Spleen (tissue), 11 donors: ENCODE measurements around the gene SRGAP3. TPM values are rescaled to one million over a fixed set of nuclear protein-coding genes. Genes with fewer than 3 reads are reported as not detected.

ENCODE experiments used
- DNase-seq: peaks from one replicate; pipeline ENCODE4 v3.0.0-alpha.2; 2020
- H3K27ac ChIP-seq, 8 donors: fragments of 200-600 bp; sonication (generic) in 7 of 8; 1 replicate in 4 of 8; 2 replicates in 4 of 8; pipeline versions ENCODE4 v1.5.0 to v1.8.0; 2016 to 2021; ENCODE audit warnings: inconsistent platforms in 4 of 8, mild to moderate bottlenecking in 4 of 8, moderate library complexity in 1 of 8
- H3K27me3 ChIP-seq, 7 donors: fragments of 200-600 bp; sonication (generic) in 6 of 7; replicated peaks in 1 of 7; 1 replicate in 4 of 7; 2 replicates in 3 of 7; pipeline versions ENCODE4 v1.5.0 to v1.8.0; 2016 to 2021; ENCODE audit warnings: inconsistent platforms in 3 of 7, mild to moderate bottlenecking in 1 of 7
- H3K36me3 ChIP-seq, 6 donors: fragments of 200-600 bp; sonication (generic) in 5 of 6; 1 replicate in 4 of 6; 2 replicates in 2 of 6; pipeline versions ENCODE4 v1.5.0 to v1.8.0; 2016 to 2021; ENCODE audit warnings: inconsistent platforms in 2 of 6
- H3K4me1 ChIP-seq, 6 donors: fragments of 200-600 bp; sonication (generic) in 5 of 6; 1 replicate in 3 of 6; 2 replicates in 3 of 6; pipeline versions ENCODE4 v1.5.0 to v1.8.0; 2016 to 2021; ENCODE audit warnings: inconsistent platforms in 3 of 6
- H3K4me3 ChIP-seq, 8 donors: fragments of 200-600 bp; sonication (generic) in 7 of 8; 1 replicate in 4 of 8; 2 replicates in 4 of 8; pipeline versions ENCODE4 v1.5.0 to v1.8.0; 2016 to 2021; ENCODE audit warnings: inconsistent platforms in 4 of 8, mild to moderate bottlenecking in 4 of 8, moderate library complexity in 2 of 8
- H3K9me3 ChIP-seq, 8 donors: fragments of 200-600 bp; sonication (generic) in 7 of 8; 1 replicate in 4 of 8; 2 replicates in 4 of 8; pipeline versions ENCODE4 v1.5.0 to v1.8.0; 2016 to 2021; ENCODE audit warnings: inconsistent platforms in 4 of 8
- POLR2A ChIP-seq, 3 donors: fragments of 450-650 bp; IDR thresholded peaks; one replicate each; pipeline ENCODE4 v1.5.1; 2017; ENCODE audit warnings: antibody characterized with exemption in 3 of 3, mild to moderate bottlenecking in 1 of 3
- POLR2AphosphoS5 ChIP-seq, 3 donors: sonication (generic); formaldehyde crosslinking; IDR thresholded peaks; one replicate each; pipeline ENCODE4 v1.5.1; 2017; ENCODE audit warnings: antibody characterized with exemption in 3 of 3
- whole genome bisulfite sequencing, 5 donors: extraction: QIAGEN DNeasy Blood & Tissue Kit in 3 of 5; methylation state at CpG; one replicate each; pipeline versions ENCODE4 v1.1.5 to v1.1.7; 2013 to 2018; 5-methylcytosine and 5-hydroxymethylcytosine counted together
- intact Hi-C: fragments of 100-400 bp; cut with DNase I; formaldehyde crosslinking; loops from one replicate; pipeline ENCODE4 v1.15.0; 2023; ENCODE audit warnings: low total_unique reads
- polyA plus RNA-seq, 3 donors: library from polyadenylated mRNA; stranded (reverse); fragments of 200-250 nt; gene quantifications; one replicate each; pipeline ENCODE4 v1.2.1, GENCODE V29; 2013
- total RNA-seq, 7 donors: library from RNA; depleted of rRNA in 3 of 7; stranded (reverse); fragments of >200 nt in 3 of 7; fragmentation: NEBNext Ultra II Directional in 4 of 7; extraction: Animal tissue kit (Norgen Biotek cat#: 25700) in 4 of 7; gene quantifications; one replicate each; pipeline versions ENCODE4 v1.1.0 to v1.2.1, GENCODE V29; 2016 to 2021
- TF ChIP-seq, protein P1 (sequence below), 11 experiments: fragments of 200-600 bp in 7 of 11; fragments of 450-650 bp in 4 of 11; sonication (generic) in 4 of 11; IDR thresholded peaks in 8 of 11; conservative IDR thresholded peaks in 3 of 11; 1 replicate in 7 of 11; 2 replicates in 4 of 11; pipeline versions ENCODE4 v1.4.0 to v1.8.0; 2016 to 2021; ENCODE audit warnings: antibody characterized with exemption in 11 of 11, inconsistent platforms in 4 of 11, mild to moderate bottlenecking in 1 of 11
- donor health status: healthy with polysubstance abuse.
- donor health status: DM: no; HTN: no; CAD: no; lungs with moderate emphysema.
- donor health status: DM: no; HTN: no; CAD: no.
- donor health status: Bipolar disorder and iron deficiency.
- donor health status: healthy.
- donor health status: DM: no; HTN: no; CAD: no.
- donor health status: DM: yes; HTN: yes; CAD: no.

SRGAP3 gene
- total and polyA plus RNA-seq, 10 donors = 0.54 to 10.3 (median 6.4) TPM

DNA sequence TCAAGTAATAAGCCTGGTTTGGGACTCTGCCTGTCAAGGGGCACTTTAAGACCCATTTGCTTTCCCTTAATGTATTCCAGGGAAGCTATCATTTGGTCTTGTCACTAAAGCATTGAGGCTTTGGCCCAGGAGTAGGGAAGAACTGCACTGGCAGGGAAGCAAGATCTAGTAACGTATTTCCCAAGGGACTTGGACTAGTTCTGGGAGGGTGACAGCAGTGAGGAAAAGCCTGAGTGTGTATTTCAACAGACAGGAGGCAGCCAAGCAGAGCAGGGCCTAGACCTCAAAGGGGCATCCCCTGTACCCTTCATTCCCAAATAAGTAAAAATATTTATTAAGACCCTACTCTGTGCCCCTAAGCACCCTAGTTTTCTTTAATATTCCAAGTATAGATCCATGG is 92.8 kb downstream of the SRGAP3 start:
- WGBS, 5 donors = 61 to 91% (median 73%) methylated on average over 1 of the region's 1 CpG
- TF ChIP-seq POLR2A (IDR thresholded peaks at IDR 0.05) = no peak
- TF ChIP-seq POLR2AphosphoS5 (IDR thresholded peaks at IDR 0.05) = no peak
- H3K36me3 ChIP-seq = no peaks in the 10 kb centered on the region
- intact Hi-C loops = no loop called here
- H3K4me1 ChIP-seq = no peaks in the 10 kb centered on the region
- no peaks in the 10 kb centered on the region for H3K27me3 ChIP-seq
- H3K9me3 ChIP-seq = peaks cover 0 to 12% (median 7%) of the 10 kb centered on the region in 8 donors
- no peak overlapping the region for H3K27ac ChIP-seq
- no peak for DNase-seq
- H3K4me3 ChIP-seq = no peak overlapping the region

DNA sequence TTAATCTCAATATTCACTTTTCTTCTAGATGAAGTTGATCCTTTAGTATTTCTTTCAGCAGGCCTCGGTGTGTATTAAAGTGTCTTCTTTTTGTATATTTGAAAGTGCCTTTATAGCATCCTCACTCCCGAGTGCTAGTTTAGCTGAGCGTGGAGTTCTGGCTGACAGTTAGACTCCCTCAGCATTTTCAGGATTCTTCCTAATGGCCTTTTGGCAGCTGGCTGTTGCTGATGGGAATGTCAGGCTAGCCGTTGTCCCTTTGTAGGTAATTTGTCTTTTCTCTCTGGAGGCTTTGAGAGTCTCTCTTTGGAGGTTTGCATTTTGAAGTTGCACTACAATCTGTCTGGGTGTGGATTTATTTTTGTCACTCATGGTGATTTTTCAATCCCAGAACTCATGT is 94.4 kb downstream of the SRGAP3 start:
- no peaks in the 10 kb centered on the region for H3K4me1 ChIP-seq
- no peak for DNase-seq
- no peaks in the 10 kb centered on the region for H3K36me3 ChIP-seq
- no peaks in the 10 kb centered on the region for H3K27me3 ChIP-seq
- TF ChIP-seq POLR2A (IDR thresholded peaks at IDR 0.05) (no peak), POLR2AphosphoS5 (IDR thresholded peaks at IDR 0.05) (no peak)
- TF ChIP-seq, protein P1, sequence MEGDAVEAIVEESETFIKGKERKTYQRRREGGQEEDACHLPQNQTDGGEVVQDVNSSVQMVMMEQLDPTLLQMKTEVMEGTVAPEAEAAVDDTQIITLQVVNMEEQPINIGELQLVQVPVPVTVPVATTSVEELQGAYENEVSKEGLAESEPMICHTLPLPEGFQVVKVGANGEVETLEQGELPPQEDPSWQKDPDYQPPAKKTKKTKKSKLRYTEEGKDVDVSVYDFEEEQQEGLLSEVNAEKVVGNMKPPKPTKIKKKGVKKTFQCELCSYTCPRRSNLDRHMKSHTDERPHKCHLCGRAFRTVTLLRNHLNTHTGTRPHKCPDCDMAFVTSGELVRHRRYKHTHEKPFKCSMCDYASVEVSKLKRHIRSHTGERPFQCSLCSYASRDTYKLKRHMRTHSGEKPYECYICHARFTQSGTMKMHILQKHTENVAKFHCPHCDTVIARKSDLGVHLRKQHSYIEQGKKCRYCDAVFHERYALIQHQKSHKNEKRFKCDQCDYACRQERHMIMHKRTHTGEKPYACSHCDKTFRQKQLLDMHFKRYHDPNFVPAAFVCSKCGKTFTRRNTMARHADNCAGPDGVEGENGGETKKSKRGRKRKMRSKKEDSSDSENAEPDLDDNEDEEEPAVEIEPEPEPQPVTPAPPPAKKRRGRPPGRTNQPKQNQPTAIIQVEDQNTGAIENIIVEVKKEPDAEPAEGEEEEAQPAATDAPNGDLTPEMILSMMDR (IDR thresholded peaks at IDR 0.05 in 8 of 11, conservative IDR thresholded peaks at IDR 0.05 in 3 of 11) = no peak
- H3K4me3 ChIP-seq = no peak overlapping the region
- intact Hi-C loops = no loop called here
- peaks cover 0 to 28% (median 21%) of the 10 kb centered on the region in 8 donors for H3K9me3 ChIP-seq
- no peak overlapping the region for H3K27ac ChIP-seq
- WGBS, 5 donors = 75 to 84% (median 81%) methylated on average over 4 of the region's 4 CpGs

DNA sequence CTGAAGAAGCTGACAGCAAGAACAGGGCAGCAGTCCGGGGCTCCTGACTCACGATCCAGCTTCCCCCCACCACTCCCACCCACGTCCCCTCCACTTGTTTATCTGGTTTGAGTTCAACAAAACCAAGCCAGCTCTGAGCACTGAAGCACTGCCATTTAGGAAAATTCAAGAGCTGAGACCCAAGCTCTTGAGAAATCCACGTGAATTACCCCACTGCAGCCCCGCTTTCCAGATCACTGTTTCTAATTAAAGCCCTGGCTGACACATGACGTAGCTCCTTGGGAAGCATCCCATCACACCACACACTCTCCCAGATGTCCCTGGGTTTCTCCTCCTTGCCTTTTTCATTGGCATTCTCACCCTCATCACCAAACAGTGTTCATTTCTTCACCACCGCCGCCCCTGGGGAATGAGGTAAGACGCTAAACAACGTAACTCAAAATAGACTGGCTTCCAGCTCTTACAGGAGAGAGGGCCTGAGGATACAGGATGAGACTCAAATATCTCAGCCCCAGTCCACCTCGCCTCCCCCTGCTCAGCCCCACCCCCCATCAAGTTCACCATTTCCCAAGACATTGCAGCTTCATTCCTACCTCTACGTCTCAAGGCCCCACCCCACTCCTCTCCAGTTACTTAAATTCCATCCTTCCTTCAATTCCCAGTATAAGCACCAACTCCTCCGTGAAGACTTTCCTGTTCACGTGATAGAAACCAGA is 95.4 kb downstream of the SRGAP3 start:
- Histone ChIP-seq H3K4me1 (no peaks in the 10 kb centered on the region), H3K36me3 (no peaks in the 10 kb centered on the region), H3K27me3 (no peaks in the 10 kb centered on the region), H3K9me3 (peaks cover 0 to 35% (median 22%) of the 10 kb centered on the region in 8 donors), H3K4me3 (no peak overlapping the region), H3K27ac (no peak overlapping the region)
- intact Hi-C loops = no loop called here
- no peak for DNase-seq
- WGBS, 5 donors = 73 to 86% (median 79%) methylated on average over 14 of the region's 14 CpGs
- no peak for TF ChIP-seq POLR2AphosphoS5 (IDR thresholded peaks at IDR 0.05)
- TF ChIP-seq POLR2A (IDR thresholded peaks at IDR 0.05) = no peak
- TF ChIP-seq, protein P1 (IDR thresholded peaks at IDR 0.05 in 8 of 11, conservative IDR thresholded peaks at IDR 0.05 in 3 of 11) = no peak

DNA sequence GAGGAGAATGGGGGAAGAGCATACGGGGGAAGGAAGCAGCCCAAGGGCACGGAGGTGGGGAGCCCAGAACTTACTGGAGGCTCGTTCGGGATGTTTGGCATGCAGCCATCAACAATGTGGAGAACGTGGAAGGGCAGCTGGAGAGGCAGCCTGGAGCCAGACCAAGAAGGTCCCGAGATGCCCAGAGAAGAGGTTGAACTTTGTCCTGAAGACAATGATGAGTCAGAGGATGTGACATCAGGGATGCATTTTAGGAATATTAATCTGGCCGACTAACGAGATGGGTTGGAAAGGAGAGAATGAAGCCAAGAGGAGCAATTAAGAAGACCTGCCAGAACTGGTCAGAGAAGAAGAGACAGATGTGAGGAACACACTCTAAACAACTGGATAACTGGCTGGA is 98.2 kb downstream of the SRGAP3 start:
- H3K9me3 ChIP-seq = peaks cover 0 to 35% (median 22%) of the 10 kb centered on the region in 8 donors
- TF ChIP-seq, protein P1 (IDR thresholded peaks at IDR 0.05 in 8 of 11, conservative IDR thresholded peaks at IDR 0.05 in 3 of 11) = no peak
- TF ChIP-seq POLR2AphosphoS5 (IDR thresholded peaks at IDR 0.05) (no peak), POLR2A (IDR thresholded peaks at IDR 0.05) (no peak)
- WGBS, 5 donors = 80 to 90% (median 87%) methylated on average over 8 of the region's 8 CpGs
- intact Hi-C loops = no loop called here
- H3K4me3 ChIP-seq = no peak overlapping the region
- DNase-seq = no peak
- no peak overlapping the region for H3K27ac ChIP-seq
- no peaks in the 10 kb centered on the region for H3K36me3 ChIP-seq
- no peaks in the 10 kb centered on the region for H3K4me1 ChIP-seq
- H3K27me3 ChIP-seq = no peaks in the 10 kb centered on the region
